ENCODE data around the gene CAMKV. TPM values are rescaled to one million over a fixed set of nuclear protein-coding genes. Genes with fewer than 3 reads are reported as not detected.
A peak's percentile ranks its signal among the peaks of the same experiment; 100 is the strongest.

Gene CAMKV
- total and polyA plus RNA-seq, 10 of the 15 experiments (the other 5 are each of a cell fraction or from before 2014, with no cell fraction given), result 0.06 to 0.20 TPM; not detected in 8

- in situ Hi-C loops (cut with MboI) (no loop called here), intact Hi-C loops (cut with micrococcal nuclease; ENCODE audit: unreplicated experiment) (no loop called here)
- peak overlapping the region; percentile 43 for H3K4me2 ChIP-seq (ENCODE audit: control insufficient read depth, insufficient read depth)
- ATAC-seq (peak; percentile 34), DNase-seq (ENCODE audit: low read depth, low spot score) (no peak), FAIRE-seq (no peak)
- H2AFZ ChIP-seq (ENCODE audit: control insufficient read depth, low read depth, low read length), result peak overlapping the region; percentile 41
- POLR2A ChIA-PET, result interaction anchor here (0.9 to 1.4 kb wide), 4 partner anchors 9 to 114 kb away, joined by 3 to 7 read pairs (median 4); partner anchors contain the start of gene RBM6
- WGBS (ENCODE audit: insufficient coverage, insufficient replicate concordance, low lambda C conversion rate, missing lambda C conversion rate), result 54% methylated on average over 7 of the region's 11 CpGs
- peak overlapping the region; percentile 46 for H3K27ac ChIP-seq (ENCODE audit: control insufficient read depth, insufficient read depth)
- no peaks in the 10 kb centered on the region for H3K79me2 ChIP-seq (ENCODE audit: control insufficient read depth, insufficient read depth, low read length)
- no peak overlapping the region; the same call in 1 of the 2 replicates for H3K9ac ChIP-seq (ENCODE audit: control insufficient read depth, insufficient read depth, low read length)
- peaks cover 25% of the 10 kb centered on the region for H3K4me1 ChIP-seq (ENCODE audit: control insufficient read depth, insufficient read depth, low read length)
- H3K36me3 ChIP-seq (ENCODE audit: control insufficient read depth in 2 of 2, insufficient read depth in 2 of 2, low read length in 1 of 2), result no peaks in the 10 kb centered on the region
- no peaks in the 10 kb centered on the region for H4K20me1 ChIP-seq (ENCODE audit: control insufficient read depth, insufficient read depth)
- RAD21 ChIA-PET (ENCODE audit: unreplicated experiment), result interaction anchor here (0.5 to 2.5 kb wide), 7 partner anchors 9 to 99 kb away, joined by 3 to 13 read pairs (median 4); partner anchors contain the start of genes INKA1, MON1A and RBM6
- H3K4me3 ChIP-seq, result no peak overlapping the region
- H3K9me3 ChIP-seq (replicated peaks; ENCODE audit: control insufficient read depth, insufficient read depth, low read length), result no peaks in the 10 kb centered on the region
- H3K27me3 ChIP-seq (replicated peaks in 1 of 2; ENCODE audit: control insufficient read depth in 2 of 2, insufficient read depth in 2 of 2, low read length in 1 of 2), result no peaks in the 10 kb centered on the region
- BruUV-seq (replicated peaks), result no TSS peak
- CTCF ChIA-PET, result interaction anchor here (1.0 to 3.8 kb wide), 5 partner anchors 10 to 114 kb away, joined by 3 to 28 read pairs (median 6); partner anchors contain the start of gene INKA1
- SMC1A ChIA-PET (ENCODE audit: uncharacterized antibody, unreplicated experiment), result interaction anchor here (1.0 to 2.6 kb wide), 6 partner anchors 17 to 63 kb away, joined by 3 to 13 read pairs (median 3); partner anchors contain the start of gene MON1A
- no peak for TF ChIP-seq TCF7 (IDR thresholded peaks at IDR 0.05; ENCODE audit: borderline replicate concordance)
- TF ChIP-seq E2F4 (IDR thresholded peaks at IDR 0.05; ENCODE audit: low read depth, low read length), result no peak
- TF ChIP-seq STAT1 (conservative IDR thresholded peaks at IDR 0.05), result no peak
- TF ChIP-seq CHD2 (IDR thresholded peaks at IDR 0.05; ENCODE audit: borderline replicate concordance, low read depth, low read length), result no peak
- no peak for TF ChIP-seq SP1 (IDR thresholded peaks at IDR 0.05; ENCODE audit: low read depth, low read length)
- peak; percentile 37; the same call in 1 of the 2 replicates for TF ChIP-seq RUNX3 (IDR thresholded peaks at IDR 0.05; ENCODE audit: low read length)
- TF ChIP-seq ATF2 (IDR thresholded peaks at IDR 0.05; ENCODE audit: low read length), result no peak
- no peak for TF ChIP-seq IRF4 (IDR thresholded peaks at IDR 0.05; ENCODE audit: low read depth, low read length)
- no peak for TF ChIP-seq BHLHE40 (IDR thresholded peaks at IDR 0.05; ENCODE audit: borderline replicate concordance in 1 of 2, low read depth in 2 of 2, low read length in 1 of 2)
- no peak for TF ChIP-seq MEF2B (IDR thresholded peaks at IDR 0.05; ENCODE audit: partially characterized antibody, poor library complexity, severe bottlenecking)
- no peak for TF ChIP-seq SMARCA5 (IDR thresholded peaks at IDR 0.05)
- TF ChIP-seq CEBPZ (IDR thresholded peaks at IDR 0.05; ENCODE audit: low read depth, low read length), result no peak
- TF ChIP-seq RAD21 (IDR thresholded peaks at IDR 0.05; ENCODE audit: insufficient read depth, low read depth, low read length), result no peak
- peak; percentile 29 for TF ChIP-seq RELA (IDR thresholded peaks at IDR 0.05; ENCODE audit: borderline replicate concordance, partially characterized antibody)
- TF ChIP-seq STAT3 (IDR thresholded peaks at IDR 0.05; ENCODE audit: low read depth, low read length), result no peak
- TF ChIP-seq EGR1 (IDR thresholded peaks at IDR 0.05; ENCODE audit: borderline replicate concordance in 1 of 2, low read depth in 2 of 2, low read length in 2 of 2), result 0 out of 3 replicates have a peak, but pooled peaks of 1 of the 2 experiments have one; percentile 8
- TF ChIP-seq ZNF217 (IDR thresholded peaks at IDR 0.05), result no peak
Observed at GRCh38 chr3:49901366-49902339, 31.9 kb upstream of the CAMKV start.

All from GM12878 (cell line).